Measurements from ENCODE around the gene FBXL4.

FBXL4 gene

GRCh38 chr6:98840996-98841513 lies 106.7 kb downstream of the FBXL4 start:
- DNase-seq (ENCODE audit: insufficient read length, low spot score) = no peak
- no peak for FAIRE-seq

- DNase-seq (ENCODE audit: insufficient read length, low spot score) (no peak), FAIRE-seq (no peak)
Measured at GRCh38 chr6:98840385-98840784, 107.4 kb downstream of the FBXL4 start.

- no peak for DNase-seq (ENCODE audit: insufficient read length, low spot score)
Measured at GRCh38 chr6:98839781-98840361, 107.9 kb downstream of the FBXL4 start.

DNA sequence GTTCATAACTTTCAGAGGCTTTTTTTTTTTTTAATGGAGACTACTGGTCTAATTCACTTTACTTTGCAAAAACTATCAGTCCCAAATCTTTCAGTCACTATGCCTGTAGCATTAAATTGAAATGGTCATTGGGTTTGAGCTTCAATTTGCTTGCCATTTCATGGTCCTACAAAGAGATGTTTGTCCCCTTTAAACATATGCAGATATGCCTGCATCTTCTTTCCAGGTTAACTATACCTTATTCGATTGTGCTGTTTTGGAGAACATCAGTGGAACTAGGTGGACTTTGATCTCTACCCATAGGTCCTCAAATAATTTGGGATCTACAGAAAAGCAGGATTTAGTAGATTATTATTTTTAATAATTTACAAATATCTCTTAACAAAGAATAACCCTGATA lies 108.8 kb downstream of the FBXL4 start:
- DNase-seq (ENCODE audit: insufficient read length, low spot score) (no peak), FAIRE-seq (no peak)

More at GRCh38 chr6:98839781-98840361, 107.9 kb downstream of the FBXL4 start:
- FAIRE-seq = no peak

- FAIRE-seq (no peak), DNase-seq (ENCODE audit: insufficient read length, low spot score) (no peak)
Measured at GRCh38 chr6:98838032-98838431, 109.7 kb downstream of the FBXL4 start.

- FAIRE-seq (no peak), DNase-seq (ENCODE audit: insufficient read length, low spot score) (no peak)
Measured at GRCh38 chr6:98836962-98837944, 110.5 kb downstream of the FBXL4 start.

DNA sequence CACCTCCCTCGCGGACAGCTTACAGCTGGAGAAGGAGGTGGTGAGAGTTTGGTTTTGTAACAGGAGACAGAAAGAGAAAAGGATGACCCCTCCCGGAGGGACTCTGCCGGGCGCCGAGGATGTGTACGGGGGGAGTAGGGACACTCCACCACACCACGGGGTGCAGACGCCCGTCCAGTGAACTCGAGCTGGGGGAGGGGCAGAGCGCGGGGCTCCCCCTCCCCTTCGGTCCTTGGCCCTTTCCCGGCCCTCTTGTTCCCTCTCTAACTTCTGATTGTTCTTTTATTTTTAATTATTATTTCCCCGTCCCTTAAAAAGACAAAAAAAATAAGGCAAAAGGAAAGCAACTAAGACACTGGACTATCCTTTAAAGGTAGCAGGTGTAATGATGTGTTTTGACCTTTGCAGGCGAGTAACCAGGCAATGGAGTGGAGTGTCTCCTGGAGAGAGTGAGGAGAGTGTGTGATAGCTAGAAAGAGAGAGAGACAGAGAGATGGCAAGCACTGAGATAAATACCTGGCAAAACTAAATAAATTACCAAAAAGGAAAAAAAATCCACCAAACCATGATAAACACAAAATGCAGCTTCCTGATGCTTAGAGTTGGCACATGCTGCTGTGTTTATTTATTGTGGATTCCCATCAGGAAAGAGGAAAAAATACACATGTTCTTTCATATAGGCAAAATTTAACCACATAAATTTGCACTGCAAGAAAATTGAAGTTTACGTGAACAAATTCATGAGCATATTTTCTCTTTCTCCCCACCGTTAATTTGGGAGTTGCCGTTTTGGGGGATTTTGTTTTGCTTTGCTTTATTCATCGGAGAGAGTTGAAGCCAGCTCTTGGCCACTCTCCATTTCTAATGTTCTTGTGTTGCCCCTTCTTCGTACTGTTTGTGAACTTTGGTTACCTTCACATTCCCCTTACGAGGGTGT lies 111.5 kb downstream of the FBXL4 start:
- FAIRE-seq (no peak), DNase-seq (ENCODE audit: insufficient read length, low spot score) (no peak)

GRCh38 chr6:98835149-98836024 lies 112.4 kb downstream of the FBXL4 start:
- DNase-seq (ENCODE audit: insufficient read length, low spot score) (no peak), FAIRE-seq (peak; percentile 4)

- peak; percentile 73 for FAIRE-seq
Measured at GRCh38 chr6:98834060-98835031, 113.4 kb downstream of the FBXL4 start, which contains the start of gene POU3F2. TSS of gene POU3F2 (plus strand) at chr6:98834574. CDS start at chr6:98834874, 300 bp downstream.

GRCh38 chr6:98833307-98834059 lies 114.3 kb downstream of the FBXL4 start:
- DNase-seq (ENCODE audit: insufficient read length, low spot score) = no peak
- FAIRE-seq = no peak

More at GRCh38 chr6:98834060-98835031, 113.4 kb downstream of the FBXL4 start, which contains the start of gene POU3F2:
- peak; percentile 81 for DNase-seq (ENCODE audit: insufficient read length, low spot score)

- DNase-seq (ENCODE audit: insufficient read length, low spot score) (no peak), FAIRE-seq (no peak)
Measured at GRCh38 chr6:98833057-98833306, 114.8 kb downstream of the FBXL4 start.

- FAIRE-seq = no peak
- DNase-seq (ENCODE audit: insufficient read length, low spot score) = no peak
Measured at GRCh38 chr6:98832284-98833056, 115.3 kb downstream of the FBXL4 start.

DNA sequence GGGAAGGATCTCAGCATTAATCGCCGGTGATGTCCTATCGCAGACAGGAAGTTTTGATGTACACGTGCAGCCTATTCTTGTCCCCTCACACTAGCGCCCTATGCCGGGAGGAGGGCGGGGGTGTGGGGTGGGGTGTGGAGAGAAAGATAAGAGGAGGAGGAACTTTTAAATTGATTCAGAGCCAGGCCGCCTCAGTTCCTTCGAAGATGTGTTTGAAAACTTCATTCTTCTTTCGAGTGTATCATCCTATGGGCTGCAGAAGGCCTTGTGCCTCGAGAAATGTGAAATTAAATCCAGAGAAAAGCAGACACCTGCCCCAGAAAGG lies 115.8 kb downstream of the FBXL4 start:
- FAIRE-seq = no peak

DNA sequence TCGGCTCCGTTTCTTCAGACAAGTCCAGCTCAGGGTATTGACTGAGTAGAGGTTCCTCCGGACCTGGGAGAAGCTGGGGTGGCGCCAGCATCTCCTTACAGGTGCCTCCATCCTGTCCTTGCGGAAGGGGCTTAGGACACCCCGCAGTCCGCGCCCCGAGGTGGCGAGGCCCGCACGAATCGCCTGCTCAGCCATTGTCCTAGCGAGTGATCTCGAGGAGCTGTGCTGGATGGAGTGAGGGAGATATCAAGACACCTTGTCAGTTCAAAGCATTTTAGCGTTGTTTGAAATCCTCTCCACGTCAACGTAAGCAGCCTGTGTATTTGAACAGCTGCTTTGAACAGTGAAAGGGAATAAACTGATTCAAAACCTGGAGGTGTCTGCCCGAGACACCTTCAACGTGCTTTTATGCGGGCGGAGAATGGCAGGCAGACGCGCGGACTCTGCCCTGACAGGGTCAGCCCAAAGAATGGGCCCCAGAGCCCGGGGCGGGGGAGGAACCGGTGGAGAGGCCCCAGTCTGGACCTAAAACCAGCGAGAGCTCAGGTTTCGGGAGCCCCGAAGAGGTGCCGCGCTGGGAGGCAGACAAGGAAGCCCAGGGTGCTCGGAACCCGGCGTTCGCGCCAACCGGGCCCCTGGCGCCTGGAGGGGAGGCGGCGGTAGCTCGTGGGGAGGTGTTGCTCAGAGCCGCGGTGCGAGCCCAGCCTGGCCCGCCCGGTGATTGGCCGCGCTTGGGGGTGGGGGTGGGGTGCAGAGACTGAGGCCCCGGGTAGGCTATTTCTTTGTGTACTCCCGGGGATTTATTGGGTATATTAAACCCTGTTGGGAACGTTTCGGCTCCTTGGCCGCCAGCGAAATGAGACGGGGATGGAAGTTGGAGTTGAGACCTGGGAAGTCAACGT lies 116.4 kb downstream of the FBXL4 start:
- FAIRE-seq = no peak
- no peak for DNase-seq (ENCODE audit: insufficient read length, low spot score)

More for the DNA sequence above, 115.8 kb downstream of the FBXL4 start:
- no peak for DNase-seq (ENCODE audit: insufficient read length, low spot score)

- DNase-seq (ENCODE audit: insufficient read length, low spot score) (no peak), FAIRE-seq (no peak)
Measured at GRCh38 chr6:98830146-98830545, 117.6 kb downstream of the FBXL4 start.

DNA sequence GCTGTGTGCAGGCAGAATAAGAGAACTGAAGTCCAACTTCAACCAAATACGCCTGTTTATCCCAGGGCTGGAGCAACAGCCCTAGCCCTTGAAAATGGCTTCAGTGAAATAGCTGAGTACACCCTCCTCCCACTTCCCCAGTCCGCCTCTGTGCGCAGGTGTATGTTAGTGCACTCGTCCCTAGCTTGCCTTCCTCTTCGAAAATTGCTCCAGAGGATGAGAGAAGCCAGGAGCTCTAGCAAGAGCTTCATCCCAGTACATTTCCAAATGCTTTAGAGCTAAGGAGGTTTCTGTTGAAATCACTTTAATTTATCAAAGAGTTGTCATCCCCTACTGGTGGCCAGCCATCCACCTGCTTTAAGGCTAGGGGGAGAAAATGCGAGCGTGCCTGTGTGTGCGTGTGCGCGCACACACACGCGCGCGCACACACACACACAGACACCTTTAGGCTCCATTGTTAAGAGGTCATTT lies 118.8 kb downstream of the FBXL4 start:
- FAIRE-seq (no peak), DNase-seq (ENCODE audit: insufficient read length, low spot score) (no peak)

All from HTR-8/SVneo (cell line).